Stimulated activated CD4-positive, alpha-beta T cell treated with anti-CD3 and anti-CD28 coated beads, Interleukin-15, amount 100 ng/mL, for 24 hours (primary cell): ENCODE results near the gene LTC4S.
"Not testable (repeated sequence)": the region's sequence is repeated elsewhere in the genome, so short reads cannot be mapped to it uniquely, and the experiment has no call there.

Experiments used
- DNase-seq: peaks from one replicate; pipeline ENCODE4 v3.0.0-alpha.2; 2020

The LTC4S gene

DNA sequence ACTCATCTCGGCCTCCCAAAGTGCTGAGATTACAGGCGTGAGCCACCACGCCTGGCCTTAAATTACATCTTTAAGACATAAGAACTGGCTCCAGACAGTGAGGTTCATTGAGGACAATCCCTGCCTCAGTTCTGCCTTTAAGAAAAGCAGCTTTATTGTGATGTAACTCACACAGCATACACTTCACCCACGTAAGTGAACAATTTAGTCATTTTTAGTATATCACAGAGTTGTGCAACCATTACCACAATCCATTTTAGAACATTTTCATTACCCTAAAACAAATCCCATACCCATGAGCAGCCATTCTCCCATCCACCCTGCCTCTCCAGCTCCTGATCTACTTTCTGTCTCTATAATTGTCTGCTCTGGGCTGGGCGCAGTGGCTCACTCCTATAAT lies 24.0 kb upstream of the LTC4S start:
- DNase-seq, result no peak

DNA sequence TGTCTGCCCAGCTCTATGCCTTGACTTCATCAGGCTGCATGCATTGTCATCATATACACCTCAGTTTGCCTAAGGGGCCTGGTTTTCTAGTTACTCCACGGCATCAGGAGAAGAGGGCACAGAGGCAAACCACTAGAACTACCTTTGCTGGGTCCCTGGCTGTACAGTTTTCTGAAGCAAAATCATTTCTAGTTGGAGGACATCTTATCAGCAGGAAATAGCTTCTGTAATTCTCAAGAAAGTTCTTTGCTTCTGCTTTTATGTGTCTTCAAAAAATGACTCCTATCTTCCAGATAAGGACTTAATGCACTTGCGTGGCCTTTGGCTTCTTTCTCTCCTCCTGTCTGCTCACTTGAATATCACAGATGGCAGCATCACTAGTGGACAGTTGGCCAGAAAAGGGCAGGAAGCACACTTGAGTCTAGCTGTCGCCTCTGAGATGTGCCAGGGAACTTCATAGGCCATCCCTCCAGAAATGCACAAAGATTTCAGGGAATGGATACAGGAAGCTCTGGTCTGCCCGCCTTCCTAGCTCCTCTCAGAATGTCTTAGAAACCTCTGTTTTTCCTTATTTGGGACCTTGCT lies 22.4 kb upstream of the LTC4S start:
- no peak for DNase-seq

GRCh38 chr5:179772351-179772750 lies 21.4 kb upstream of the LTC4S start:
- no peak for DNase-seq

- no peak for DNase-seq
These were observed 20.1 kb upstream of the LTC4S start for GRCh38 chr5:179773686-179774040.

- DNase-seq, result no peak
These were observed 19.3 kb upstream of the LTC4S start for GRCh38 chr5:179774442-179774841.

DNA sequence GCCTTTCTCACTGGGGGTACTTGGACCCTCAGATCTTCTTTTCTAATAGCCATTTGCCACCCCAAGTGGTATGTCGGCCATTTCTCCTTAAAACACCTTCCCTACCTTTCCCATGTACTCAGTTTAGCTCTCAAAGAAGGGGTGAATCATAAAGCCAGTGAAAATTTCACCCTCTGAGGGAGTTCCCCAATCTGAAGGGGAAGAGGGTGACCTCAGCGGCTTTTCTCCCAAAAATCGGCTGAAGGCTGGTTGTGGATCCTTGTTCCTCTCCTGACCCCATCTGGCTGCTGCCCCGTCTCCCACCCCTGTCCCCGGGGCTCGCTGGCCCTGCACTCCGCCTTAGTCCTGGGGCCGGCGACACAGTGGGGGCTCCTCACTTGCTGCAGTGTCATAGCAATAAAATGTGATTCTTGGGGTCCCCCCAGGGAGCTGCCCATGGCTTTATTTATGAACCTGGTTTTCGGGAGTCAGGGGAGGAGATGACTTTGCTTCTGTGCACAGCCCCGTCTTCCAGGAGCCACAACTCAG lies 17.3 kb upstream of the LTC4S start:
- no peak for DNase-seq

- no peak for DNase-seq
These were observed 16.3 kb upstream of the LTC4S start for GRCh38 chr5:179777456-179777855.

GRCh38 chr5:179777909-179778308 lies 15.9 kb upstream of the LTC4S start:
- DNase-seq, result no peak

- DNase-seq, result no peak
These were observed 15.2 kb upstream of the LTC4S start for GRCh38 chr5:179778591-179778990.

- no peak for DNase-seq
These were observed 14.0 kb upstream of the LTC4S start for GRCh38 chr5:179779826-179780225.

DNA sequence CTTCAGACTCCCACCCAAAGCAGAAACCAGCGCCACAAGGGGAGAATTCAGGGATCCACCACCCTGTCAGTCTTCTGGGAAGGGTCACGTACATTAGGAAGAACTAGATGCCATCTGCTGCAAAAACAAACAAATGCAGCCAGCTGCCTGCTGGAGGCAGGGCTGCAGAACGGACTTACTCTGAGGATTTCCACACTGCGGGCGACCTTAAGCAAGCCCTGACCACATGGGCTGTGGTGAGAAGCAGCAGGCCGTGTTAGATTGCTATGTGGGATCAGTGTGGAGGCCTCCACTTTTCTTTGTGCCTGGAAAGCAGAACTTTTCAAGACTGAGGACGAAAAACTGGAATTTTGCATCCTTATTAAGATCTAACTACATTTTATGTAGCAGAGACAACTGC lies 13.4 kb upstream of the LTC4S start:
- no peak for DNase-seq

DNA sequence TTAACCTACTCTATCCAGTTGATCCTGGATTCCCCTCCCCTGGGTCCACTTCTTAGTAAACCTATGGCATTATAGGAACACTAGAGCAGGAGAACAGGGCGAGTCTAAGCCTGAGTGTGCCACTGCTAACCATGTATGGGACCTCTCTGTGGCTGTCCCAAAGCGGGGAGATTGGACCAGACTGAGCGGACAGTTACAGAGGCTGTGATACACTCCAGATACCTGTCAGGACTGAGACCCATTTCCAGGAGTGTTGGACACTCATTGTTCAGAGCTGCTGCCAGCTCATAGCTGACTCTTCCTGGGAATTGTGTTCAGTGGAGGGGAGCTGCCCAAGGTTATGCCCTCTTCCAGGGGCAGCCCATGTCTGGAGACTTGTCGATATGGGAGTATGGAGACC lies 11.9 kb upstream of the LTC4S start:
- DNase-seq, result no peak

GRCh38 chr5:179783128-179783527 lies 10.7 kb upstream of the LTC4S start:
- no peak for DNase-seq

GRCh38 chr5:179786861-179787260 lies 6.9 kb upstream of the LTC4S start:
- DNase-seq, result no peak

GRCh38 chr5:179788193-179788854 lies 5.5 kb upstream of the LTC4S start:
- DNase-seq, result no peak

GRCh38 chr5:179789278-179789677 lies 4.5 kb upstream of the LTC4S start:
- DNase-seq, result not testable (repeated sequence)

DNA sequence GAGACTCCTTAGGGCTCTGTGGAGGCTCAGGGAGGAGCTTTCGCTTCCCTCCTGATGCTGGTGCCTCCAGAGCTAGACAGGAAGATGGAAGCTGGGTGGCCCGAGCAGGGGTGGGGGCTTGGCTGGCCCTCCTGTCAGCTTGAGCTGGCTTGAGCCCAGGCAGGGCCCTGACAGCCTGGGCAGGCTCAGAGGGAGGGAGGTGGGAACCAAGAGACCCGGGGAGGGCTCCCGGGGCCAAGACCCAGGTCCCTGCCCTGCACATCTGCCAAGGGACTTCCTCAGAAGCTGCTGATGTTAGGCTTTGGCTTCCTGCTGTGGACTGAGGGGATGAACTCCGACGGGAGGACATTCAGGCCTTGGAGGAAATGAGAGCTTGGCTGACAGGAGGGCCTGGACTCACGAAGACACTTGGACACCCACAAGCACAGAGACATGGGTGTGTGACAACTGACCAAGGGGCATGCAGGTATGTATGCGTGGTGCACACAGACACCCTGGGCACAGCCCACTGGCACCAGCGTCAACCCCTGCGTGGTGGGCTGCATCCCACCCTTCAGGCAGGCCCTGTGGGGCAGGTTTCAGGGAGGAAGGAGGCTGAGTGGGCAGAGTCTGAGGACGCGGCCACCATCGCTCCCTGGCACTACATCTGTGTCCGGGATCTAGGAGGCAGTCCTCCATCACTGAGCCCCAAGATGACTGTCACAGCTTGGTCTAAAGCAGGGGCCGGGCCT lies 1.7 kb upstream of the LTC4S start:
- no peak for DNase-seq

DNA sequence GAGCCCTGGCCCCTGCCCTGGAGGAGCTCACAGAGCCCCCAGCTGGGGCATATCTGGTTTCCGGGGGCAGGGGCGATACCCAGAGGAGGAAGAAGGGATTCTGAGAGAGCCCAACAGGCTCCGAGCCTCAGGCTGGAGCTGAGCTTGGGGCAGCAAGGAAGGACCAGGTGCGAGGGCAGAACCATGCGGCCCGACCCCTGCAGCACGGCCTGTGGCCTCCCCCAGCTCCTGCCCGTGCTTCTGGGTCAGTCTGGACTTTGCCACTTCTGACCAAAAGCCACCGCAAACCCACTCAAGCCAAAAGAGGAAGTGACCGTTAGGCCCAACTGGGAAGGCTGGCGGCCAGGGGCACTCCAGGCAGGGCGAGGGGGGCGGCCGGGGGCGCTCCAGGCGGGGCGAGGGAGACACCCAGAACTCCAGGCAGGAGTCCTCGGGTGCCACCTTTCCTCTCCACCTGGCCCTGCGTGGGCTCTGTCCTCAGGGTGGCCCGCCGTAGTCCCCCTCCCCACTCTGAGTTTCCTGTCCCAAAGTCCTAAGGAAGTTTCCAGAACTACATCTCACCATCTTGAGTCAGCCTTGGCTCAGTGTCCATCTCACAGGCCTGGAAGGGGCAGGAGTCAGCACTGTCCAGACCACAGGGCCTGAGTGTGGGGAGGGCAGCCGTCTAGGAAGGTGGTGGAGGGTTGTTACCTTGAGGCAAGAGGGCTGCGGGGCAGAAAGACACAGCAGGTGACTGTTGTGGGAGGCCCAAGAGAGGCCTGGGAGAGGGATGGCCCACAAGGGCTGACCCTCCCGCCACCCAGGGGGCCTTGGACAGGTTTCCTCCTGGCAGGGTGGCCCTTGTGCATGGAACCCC lies 946 bp upstream of the LTC4S start:
- no peak for DNase-seq

GRCh38 chr5:179794171-179794570 lies 385 bp downstream of the LTC4S start:
- DNase-seq, result no peak

DNA sequence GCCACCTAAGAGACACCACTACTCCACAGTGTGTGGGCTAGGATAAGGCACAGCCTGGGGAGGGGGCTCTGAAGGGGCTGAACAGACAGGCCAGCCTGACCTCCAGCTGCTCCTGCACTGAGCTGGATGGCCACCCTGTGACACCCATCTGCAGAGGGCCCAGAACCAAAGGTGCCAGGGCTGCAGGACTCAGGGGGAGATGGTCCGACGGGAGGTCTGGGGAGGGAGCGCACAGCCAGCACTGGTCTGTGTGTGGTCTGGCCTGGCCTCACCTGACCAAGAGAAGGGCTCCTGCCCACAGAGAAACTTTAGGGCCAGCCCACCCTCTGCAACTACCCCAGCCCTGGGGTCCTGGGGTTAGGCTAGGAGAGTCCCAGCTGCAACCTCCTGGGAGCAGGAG lies 789 bp downstream of the LTC4S start:
- DNase-seq, result no peak

DNA sequence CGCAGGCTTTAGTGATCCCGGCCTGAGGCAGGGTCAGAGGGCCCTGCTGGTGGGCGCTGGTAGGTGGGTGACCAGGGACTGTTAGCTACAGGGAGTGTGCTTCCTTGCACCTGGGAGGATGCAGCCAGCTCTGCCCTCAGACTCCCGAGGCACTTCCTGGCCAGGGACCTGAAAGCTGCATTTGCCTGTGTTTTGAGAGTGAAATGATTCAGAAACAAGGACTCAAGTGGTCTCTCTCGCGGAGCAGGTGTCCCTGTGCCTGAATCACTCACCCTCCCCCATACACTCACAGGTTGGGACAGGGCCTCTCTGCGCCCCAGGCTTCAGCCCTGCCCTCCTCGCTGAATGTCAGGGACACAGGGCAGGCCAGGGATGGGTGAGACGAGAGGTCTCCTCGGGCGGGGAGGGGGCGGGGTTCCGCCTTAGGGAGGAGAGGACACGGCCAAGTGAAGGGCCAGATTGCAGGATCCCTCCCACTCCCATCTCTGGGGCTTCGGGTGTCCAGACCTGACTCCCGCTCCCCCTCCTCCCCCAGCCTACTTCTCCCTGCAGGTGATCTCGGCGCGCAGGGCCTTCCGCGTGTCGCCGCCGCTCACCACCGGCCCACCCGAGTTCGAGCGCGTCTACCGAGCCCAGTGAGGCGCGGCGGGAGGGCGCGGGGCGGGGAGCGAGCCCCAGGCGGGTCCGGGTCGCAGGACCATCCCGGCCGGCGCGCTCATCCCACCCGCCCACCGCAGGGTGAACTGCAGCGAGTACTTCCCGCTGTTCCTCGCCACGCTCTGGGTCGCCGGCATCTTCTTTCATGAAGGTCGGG lies 1.5 kb downstream of the LTC4S start:
- DNase-seq, result no peak
